WTC11 (cell line): ENCODE measurements around the gene CWF19L2. TPM values are rescaled to one million over a fixed set of nuclear protein-coding genes. Genes with fewer than 3 reads are reported as not detected.

Experiments used
- ATAC-seq: fragments of 200-7000 bp; cut with Tn5 transposase; 2 replicates; pipeline ENCODE4 v1.10.0; 2021; ENCODE audit warnings: mild to moderate bottlenecking, moderate library complexity
- CTCF ChIA-PET: fragments of 300-600 bp; sonication (Branson Sonifier 250); formaldehyde crosslinking; loops from one replicate; lab custom pipeline; 2021; ENCODE audit warnings: antibody characterized with exemption; lab: Charles Lee
- POLR2A ChIA-PET: fragments of 350-600 bp; sonication (Branson Sonifier 250); formaldehyde crosslinking; loops from one replicate; lab custom pipeline; 2021; ENCODE audit warnings: antibody characterized with exemption; lab: Charles Lee
- DNase-seq: peaks from one replicate; pipeline ENCODE4 v3.0.0; 2021; ENCODE audit warnings: low spot score
- H3K27ac Mint-ChIP-seq: 2 replicates; pipeline ENCODE4 v1.8.0; 2021; ENCODE audit warnings: mixed read lengths
- H3K27me3 Mint-ChIP-seq: 2 replicates; pipeline ENCODE4 v1.8.0; 2021; ENCODE audit warnings: low read depth, mild to moderate bottlenecking, moderate library complexity, mixed read lengths
- H3K36me3 Mint-ChIP-seq: 2 replicates; pipeline ENCODE4 v1.8.0; 2021; ENCODE audit warnings: mixed read lengths
- H3K4me1 Mint-ChIP-seq: 2 replicates; pipeline ENCODE4 v1.8.0; 2022; ENCODE audit warnings: mixed read lengths
- H3K4me3 Mint-ChIP-seq: 2 replicates; pipeline ENCODE4 v1.8.0; 2021; ENCODE audit warnings: mild to moderate bottlenecking, moderate library complexity, mixed read lengths
- H3K9me3 Mint-ChIP-seq: 2 replicates; pipeline ENCODE4 v1.8.0; 2021; ENCODE audit warnings: mixed read lengths
- EMX1 ChIP-seq: fragments of 250-450 bp; sonication (Bioruptor Pico); IDR thresholded peaks from 2 replicates; pipeline ENCODE4 v1.8.0; 2021; ENCODE audit warnings: mild to moderate bottlenecking
- FOXP1 ChIP-seq: sonication (generic); formaldehyde crosslinking; IDR thresholded peaks from 2 replicates; pipeline ENCODE4 v1.8.0; 2022; ENCODE audit warnings: missing genetic modification reagents, mild to moderate bottlenecking, moderate library complexity, borderline replicate concordance
- GTF2I ChIP-seq: fragments of 250-450 bp; sonication (Bioruptor Pico); conservative IDR thresholded peaks from 2 replicates; pipeline ENCODE4 v1.4.0; 2021; ENCODE audit warnings: mild to moderate bottlenecking
- IRF2 ChIP-seq: sonication (generic); formaldehyde crosslinking; IDR thresholded peaks from 2 replicates; pipeline ENCODE4 v1.8.0; 2022; ENCODE audit warnings: low read depth, missing genetic modification reagents, borderline replicate concordance
- JUN ChIP-seq: sonication (generic); formaldehyde crosslinking; IDR thresholded peaks from 2 replicates; pipeline ENCODE4 v1.8.0; 2023; ENCODE audit warnings: mild to moderate bottlenecking, missing genetic modification reagents
- NFE2L1 ChIP-seq: sonication (generic); formaldehyde crosslinking; IDR thresholded peaks from 2 replicates; pipeline ENCODE4 v1.8.1; 2023; ENCODE audit warnings: missing genetic modification reagents
- SMAD3 ChIP-seq: sonication (generic); formaldehyde crosslinking; IDR thresholded peaks from 2 replicates; pipeline ENCODE4 v1.8.0; 2022; ENCODE audit warnings: missing genetic modification reagents, mild to moderate bottlenecking, borderline replicate concordance
- SOX15 ChIP-seq: fragments of 250-450 bp; sonication (Bioruptor Pico); IDR thresholded peaks from 2 replicates; pipeline ENCODE4 v1.9.0; 2021; ENCODE audit warnings: mild to moderate bottlenecking
- TEAD4 ChIP-seq: sonication (generic); formaldehyde crosslinking; IDR thresholded peaks from 2 replicates; pipeline ENCODE4 v1.8.0; 2022; ENCODE audit warnings: mild to moderate bottlenecking, missing genetic modification reagents
- ZNF263 ChIP-seq: sonication (generic); formaldehyde crosslinking; IDR thresholded peaks from 2 replicates; pipeline ENCODE4 v1.8.1; 2022; ENCODE audit warnings: low read depth, mild to moderate bottlenecking, moderate library complexity, missing genetic modification reagents
- ZNF423 ChIP-seq: fragments of 250-450 bp; sonication (Bioruptor Pico); IDR thresholded peaks from 2 replicates; pipeline ENCODE4 v2.1.2; 2022; ENCODE audit warnings: mild to moderate bottlenecking, moderate library complexity
- ZNF671 ChIP-seq: fragments of 250-450 bp; sonication (Bioruptor Pico); IDR thresholded peaks from 2 replicates; pipeline ENCODE4 v1.8.0; 2021; ENCODE audit warnings: mild to moderate bottlenecking
- total RNA-seq: library from RNA; stranded (reverse); gene quantifications from 3 replicates; pipeline ENCODE4 v1.2.3, GENCODE V29; 2021
- TF ChIP-seq, protein P1 (sequence below): sonication (generic); formaldehyde crosslinking; IDR thresholded peaks from 2 replicates; pipeline ENCODE4 v1.8.1; 2023; ENCODE audit warnings: mild to moderate bottlenecking, missing genetic modification reagents, moderate library complexity
- TF ChIP-seq, protein P2 (sequence below): fragments of 250-450 bp; sonication (Bioruptor Pico); IDR thresholded peaks from 2 replicates; pipeline ENCODE4 v1.9.0; 2021; ENCODE audit warnings: moderate library complexity, mild to moderate bottlenecking, inconsistent platforms, borderline replicate concordance
- TF ChIP-seq, protein P3 (sequence below): sonication (generic); formaldehyde crosslinking; IDR thresholded peaks from 2 replicates; pipeline ENCODE4 v1.8.1; 2022; ENCODE audit warnings: low read depth, mild to moderate bottlenecking, moderate library complexity, missing genetic modification reagents, borderline replicate concordance
- TF ChIP-seq, protein P4 (sequence below): sonication (generic); formaldehyde crosslinking; IDR thresholded peaks from 2 replicates; pipeline ENCODE4 v1.8.1; 2022; ENCODE audit warnings: mild to moderate bottlenecking, moderate library complexity, missing genetic modification reagents
- TF ChIP-seq, protein P5 (sequence below): fragments of 250-450 bp; sonication (Bioruptor Pico); IDR thresholded peaks from 2 replicates; pipeline ENCODE4 v1.9.0; 2021; ENCODE audit warnings: mild to moderate bottlenecking
- TF ChIP-seq, protein P6 (sequence below): sonication (generic); formaldehyde crosslinking; IDR thresholded peaks from 2 replicates; pipeline ENCODE4 v1.8.1; 2022; ENCODE audit warnings: low read depth, missing genetic modification reagents, borderline replicate concordance
- TF ChIP-seq, protein P7 (sequence below): sonication (generic); formaldehyde crosslinking; IDR thresholded peaks from 2 replicates; pipeline ENCODE4 v1.8.1; 2023; ENCODE audit warnings: mild to moderate bottlenecking, missing genetic modification reagents, borderline replicate concordance

Gene CWF19L2
- total RNA-seq, 1 experiment from 2014 or later: 16.2 TPM

DNA sequence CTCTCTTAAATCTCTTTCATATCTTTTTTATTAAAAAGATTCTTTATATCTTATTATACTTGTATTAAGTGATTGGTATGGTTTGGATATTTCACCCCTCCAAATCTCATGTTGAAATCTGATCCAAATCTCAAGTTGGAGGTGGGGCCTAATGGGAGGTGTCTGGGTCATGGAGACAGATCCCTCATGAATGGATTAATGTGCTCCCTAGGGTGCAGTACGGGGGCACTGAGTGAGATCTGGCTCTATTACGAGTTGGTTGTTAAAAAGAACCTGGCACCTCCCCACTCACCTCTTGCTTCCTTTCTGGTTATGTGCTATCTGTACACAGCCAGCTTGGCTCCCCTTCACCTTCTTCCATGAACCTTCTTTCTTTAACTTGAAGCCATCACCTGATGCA lies 149.6 kb downstream of the CWF19L2 start (continued):
- TF ChIP-seq ZNF423 (no peak), TEAD4 (no peak), GTF2I (CRISPR knock-in tag) (no peak), EMX1 (CRISPR knock-in tag) (no peak), FOXP1 (no peak), IRF2 (CRISPR knock-in tag) (no peak), ZNF263 (CRISPR knock-in tag) (no peak), ZNF671 (CRISPR knock-in tag) (no peak), SMAD3 (no peak)
- TF ChIP-seq, protein P1, sequence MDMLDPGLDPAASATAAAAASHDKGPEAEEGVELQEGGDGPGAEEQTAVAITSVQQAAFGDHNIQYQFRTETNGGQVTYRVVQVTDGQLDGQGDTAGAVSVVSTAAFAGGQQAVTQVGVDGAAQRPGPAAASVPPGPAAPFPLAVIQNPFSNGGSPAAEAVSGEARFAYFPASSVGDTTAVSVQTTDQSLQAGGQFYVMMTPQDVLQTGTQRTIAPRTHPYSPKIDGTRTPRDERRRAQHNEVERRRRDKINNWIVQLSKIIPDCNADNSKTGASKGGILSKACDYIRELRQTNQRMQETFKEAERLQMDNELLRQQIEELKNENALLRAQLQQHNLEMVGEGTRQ (CRISPR knock-in tag): no peak
- TF ChIP-seq, protein P2, sequence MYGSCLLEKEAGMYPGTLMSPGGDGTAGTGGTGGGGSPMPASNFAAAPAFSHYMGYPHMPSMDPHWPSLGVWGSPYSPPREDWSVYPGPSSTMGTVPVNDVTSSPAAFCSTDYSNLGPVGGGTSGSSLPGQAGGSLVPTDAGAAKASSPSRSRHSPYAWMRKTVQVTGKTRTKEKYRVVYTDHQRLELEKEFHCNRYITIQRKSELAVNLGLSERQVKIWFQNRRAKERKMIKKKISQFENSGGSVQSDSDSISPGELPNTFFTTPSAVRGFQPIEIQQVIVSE (CRISPR knock-in tag): no peak
- TF ChIP-seq, protein P3, sequence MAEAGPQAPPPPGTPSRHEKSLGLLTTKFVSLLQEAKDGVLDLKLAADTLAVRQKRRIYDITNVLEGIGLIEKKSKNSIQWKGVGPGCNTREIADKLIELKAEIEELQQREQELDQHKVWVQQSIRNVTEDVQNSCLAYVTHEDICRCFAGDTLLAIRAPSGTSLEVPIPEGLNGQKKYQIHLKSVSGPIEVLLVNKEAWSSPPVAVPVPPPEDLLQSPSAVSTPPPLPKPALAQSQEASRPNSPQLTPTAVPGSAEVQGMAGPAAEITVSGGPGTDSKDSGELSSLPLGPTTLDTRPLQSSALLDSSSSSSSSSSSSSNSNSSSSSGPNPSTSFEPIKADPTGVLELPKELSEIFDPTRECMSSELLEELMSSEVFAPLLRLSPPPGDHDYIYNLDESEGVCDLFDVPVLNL (CRISPR knock-in tag): no peak
- TF ChIP-seq, protein P4, sequence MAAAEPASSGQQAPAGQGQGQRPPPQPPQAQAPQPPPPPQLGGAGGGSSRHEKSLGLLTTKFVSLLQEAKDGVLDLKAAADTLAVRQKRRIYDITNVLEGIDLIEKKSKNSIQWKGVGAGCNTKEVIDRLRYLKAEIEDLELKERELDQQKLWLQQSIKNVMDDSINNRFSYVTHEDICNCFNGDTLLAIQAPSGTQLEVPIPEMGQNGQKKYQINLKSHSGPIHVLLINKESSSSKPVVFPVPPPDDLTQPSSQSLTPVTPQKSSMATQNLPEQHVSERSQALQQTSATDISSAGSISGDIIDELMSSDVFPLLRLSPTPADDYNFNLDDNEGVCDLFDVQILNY (CRISPR knock-in tag): no peak
- TF ChIP-seq, protein P5, sequence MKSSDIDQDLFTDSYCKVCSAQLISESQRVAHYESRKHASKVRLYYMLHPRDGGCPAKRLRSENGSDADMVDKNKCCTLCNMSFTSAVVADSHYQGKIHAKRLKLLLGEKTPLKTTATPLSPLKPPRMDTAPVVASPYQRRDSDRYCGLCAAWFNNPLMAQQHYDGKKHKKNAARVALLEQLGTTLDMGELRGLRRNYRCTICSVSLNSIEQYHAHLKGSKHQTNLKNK: no peak

DNA sequence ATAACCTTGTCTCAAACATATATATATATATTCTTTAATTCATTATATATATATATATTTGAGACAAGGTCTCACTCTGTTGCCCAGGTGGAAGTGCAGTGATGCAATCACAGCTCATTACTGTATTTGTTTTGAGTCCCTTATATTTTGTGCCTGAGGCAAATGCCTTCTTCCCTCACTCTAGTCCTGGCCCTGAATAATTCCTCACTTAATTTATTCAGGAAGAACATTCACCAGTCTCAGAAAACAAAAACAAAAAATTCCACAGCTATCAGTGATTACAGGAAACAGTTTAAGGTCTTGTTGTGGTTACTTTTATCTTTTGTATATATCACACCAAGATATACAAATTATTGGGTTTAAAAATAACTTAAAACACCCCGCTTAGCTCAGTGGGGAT lies 155.7 kb downstream of the CWF19L2 start:
- no peak for ATAC-seq
- ChIA-PET POLR2A (no interaction called here), CTCF (no interaction called here)

More for the DNA sequence above, 155.7 kb downstream of the CWF19L2 start:
- H3K36me3 Mint-ChIP-seq: peaks cover 40% of the 10 kb centered on the region
- no peak overlapping the region for H3K4me3 Mint-ChIP-seq
- peaks cover 26% of the 10 kb centered on the region for H3K9me3 Mint-ChIP-seq
- DNase-seq: no peak
- TF ChIP-seq, protein P6, sequence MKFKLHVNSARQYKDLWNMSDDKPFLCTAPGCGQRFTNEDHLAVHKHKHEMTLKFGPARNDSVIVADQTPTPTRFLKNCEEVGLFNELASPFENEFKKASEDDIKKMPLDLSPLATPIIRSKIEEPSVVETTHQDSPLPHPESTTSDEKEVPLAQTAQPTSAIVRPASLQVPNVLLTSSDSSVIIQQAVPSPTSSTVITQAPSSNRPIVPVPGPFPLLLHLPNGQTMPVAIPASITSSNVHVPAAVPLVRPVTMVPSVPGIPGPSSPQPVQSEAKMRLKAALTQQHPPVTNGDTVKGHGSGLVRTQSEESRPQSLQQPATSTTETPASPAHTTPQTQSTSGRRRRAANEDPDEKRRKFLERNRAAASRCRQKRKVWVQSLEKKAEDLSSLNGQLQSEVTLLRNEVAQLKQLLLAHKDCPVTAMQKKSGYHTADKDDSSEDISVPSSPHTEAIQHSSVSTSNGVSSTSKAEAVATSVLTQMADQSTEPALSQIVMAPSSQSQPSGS (CRISPR knock-in tag): no peak
- TF ChIP-seq, protein P7, sequence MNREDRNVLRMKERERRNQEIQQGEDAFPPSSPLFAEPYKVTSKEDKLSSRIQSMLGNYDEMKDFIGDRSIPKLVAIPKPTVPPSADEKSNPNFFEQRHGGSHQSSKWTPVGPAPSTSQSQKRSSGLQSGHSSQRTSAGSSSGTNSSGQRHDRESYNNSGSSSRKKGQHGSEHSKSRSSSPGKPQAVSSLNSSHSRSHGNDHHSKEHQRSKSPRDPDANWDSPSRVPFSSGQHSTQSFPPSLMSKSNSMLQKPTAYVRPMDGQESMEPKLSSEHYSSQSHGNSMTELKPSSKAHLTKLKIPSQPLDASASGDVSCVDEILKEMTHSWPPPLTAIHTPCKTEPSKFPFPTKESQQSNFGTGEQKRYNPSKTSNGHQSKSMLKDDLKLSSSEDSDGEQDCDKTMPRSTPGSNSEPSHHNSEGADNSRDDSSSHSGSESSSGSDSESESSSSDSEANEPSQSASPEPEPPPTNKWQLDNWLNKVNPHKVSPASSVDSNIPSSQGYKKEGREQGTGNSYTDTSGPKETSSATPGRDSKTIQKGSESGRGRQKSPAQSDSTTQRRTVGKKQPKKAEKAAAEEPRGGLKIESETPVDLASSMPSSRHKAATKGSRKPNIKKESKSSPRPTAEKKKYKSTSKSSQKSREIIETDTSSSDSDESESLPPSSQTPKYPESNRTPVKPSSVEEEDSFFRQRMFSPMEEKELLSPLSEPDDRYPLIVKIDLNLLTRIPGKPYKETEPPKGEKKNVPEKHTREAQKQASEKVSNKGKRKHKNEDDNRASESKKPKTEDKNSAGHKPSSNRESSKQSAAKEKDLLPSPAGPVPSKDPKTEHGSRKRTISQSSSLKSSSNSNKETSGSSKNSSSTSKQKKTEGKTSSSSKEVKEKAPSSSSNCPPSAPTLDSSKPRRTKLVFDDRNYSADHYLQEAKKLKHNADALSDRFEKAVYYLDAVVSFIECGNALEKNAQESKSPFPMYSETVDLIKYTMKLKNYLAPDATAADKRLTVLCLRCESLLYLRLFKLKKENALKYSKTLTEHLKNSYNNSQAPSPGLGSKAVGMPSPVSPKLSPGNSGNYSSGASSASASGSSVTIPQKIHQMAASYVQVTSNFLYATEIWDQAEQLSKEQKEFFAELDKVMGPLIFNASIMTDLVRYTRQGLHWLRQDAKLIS (CRISPR knock-in tag): no peak
- TF ChIP-seq GTF2I (CRISPR knock-in tag) (no peak), NFE2L1 (no peak), ZNF263 (CRISPR knock-in tag) (no peak), JUN (CRISPR knock-in tag) (no peak), SOX15 (no peak)
- no peaks in the 10 kb centered on the region for H3K27me3 Mint-ChIP-seq
- 0 out of 2 replicates have a peak, but pooled peaks cover 2% of the 10 kb centered on the region for H3K4me1 Mint-ChIP-seq
- no peak overlapping the region for H3K27ac Mint-ChIP-seq
